ENCODE measurements around the gene RTL10.

RTL10 gene

DNA sequence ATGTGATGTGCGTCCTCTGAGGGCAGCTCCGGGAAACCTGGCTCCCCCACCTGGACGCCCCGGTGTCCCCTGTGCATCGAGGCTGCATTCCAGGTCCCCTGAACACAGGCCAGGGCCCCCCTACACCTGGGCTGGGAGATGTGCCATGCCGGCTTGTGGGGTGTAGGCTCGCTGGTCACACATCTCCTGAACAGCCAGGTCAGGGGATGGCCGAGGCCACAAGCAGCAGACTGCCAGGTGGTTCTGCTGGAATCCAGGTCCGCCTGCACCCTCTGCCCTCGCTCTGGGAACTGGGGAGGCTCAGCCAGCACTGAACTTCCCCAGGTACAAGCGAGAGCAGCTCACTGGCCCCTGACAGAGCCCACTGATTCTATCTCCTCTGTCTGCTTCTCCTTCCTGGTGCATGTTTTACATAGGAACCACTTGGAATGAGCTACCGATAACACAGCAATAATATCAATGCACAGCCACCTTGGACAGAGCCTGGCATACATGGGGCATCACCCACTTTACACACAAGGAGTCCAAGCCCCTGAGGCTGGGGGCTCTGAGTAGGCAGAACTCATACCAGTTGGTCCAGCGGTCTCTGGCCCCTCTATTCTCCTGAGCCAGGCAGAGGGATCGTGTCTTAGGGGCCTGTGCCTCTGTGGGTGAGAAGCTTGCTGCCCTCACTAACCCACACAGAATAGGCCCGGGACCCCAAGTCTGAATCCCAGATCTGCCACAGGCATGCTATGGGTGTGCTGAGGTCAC is 47.3 kb downstream of the RTL10 start:
- DNase-seq = no peak

DNA sequence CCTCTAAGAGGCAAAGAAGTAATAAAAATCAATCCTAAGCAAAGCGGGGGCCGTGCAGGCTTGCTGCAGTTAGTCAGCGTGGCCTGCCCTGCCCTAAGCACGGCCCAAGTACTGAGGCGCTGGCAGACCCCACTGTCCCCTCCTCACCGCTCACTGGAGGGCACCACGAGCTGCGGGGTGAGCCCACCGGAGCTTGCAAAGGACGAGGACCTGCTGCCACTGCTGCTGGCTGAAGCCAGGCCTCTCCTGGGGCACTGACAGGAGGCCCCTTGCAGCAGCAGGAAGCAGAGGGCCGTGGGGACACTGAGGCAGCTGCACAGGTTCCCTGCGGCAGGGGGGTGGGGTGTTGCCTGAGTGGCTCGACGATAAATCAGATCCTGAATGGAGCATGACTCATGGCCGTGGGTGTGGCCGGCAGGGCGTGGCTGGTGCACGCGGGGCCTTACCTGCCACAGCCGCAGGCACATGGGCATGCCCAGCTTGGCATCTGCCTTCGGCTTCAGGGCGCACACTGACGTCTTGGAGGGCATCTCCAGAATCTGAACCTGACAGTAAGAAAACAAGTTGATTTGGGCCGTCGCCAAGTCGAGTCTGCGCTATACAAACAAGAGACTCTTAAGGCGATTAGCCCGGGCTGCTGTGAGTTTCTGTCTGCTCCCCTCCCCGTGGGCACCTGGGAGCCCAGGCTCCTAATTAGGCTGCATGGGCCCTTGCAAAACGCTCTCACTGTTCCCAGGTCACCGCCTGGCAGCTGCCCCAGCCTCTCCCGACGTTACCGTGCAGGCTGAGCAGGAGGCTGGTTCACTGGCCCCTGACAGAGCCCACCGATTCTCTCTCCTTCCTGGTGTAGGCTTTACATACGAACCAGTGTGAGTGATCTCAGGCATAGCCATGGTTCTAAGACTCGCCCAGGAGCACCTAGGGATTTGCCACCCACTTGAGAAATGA is 48.2 kb downstream of the RTL10 start:
- peak; percentile 18 for DNase-seq

DNA sequence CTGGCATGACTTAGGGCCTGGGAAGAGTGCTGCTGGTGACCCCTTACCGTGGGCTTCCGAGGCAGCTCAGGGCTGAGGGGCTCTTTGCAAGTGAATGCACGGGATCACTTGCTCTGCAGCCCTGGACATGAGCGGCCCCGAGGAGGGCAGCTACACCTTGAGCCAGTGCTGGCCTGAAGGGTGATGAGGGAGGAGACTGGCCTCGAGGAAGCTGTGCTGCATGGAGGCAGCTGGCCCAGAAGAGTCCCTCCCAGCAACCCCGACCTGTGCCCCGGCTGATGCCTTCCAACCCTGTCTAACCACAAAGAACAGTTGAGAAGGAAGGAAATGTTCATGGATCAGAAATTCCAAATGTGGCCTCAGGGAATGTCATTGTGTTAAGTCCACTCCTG is 48.9 kb downstream of the RTL10 start:
- no peak for DNase-seq

All from NCI-H2227 treated with DMSO at 0.1 percent for 48 hours (cell line).